Measurements from ENCODE around the gene COL24A1.
"Not testable (repeated sequence)": the region's sequence is repeated elsewhere in the genome, so short reads cannot be mapped to it uniquely, and the experiment has no call there.

Gene COL24A1

GRCh38 chr1:85865213-85865612 is 291.4 kb downstream of the COL24A1 start:
- Histone ChIP-seq H3K9me3 (ENCODE audit: low read length) (no peaks in the 10 kb centered on the region), H3K27ac (ENCODE audit: low read depth, low read length) (no peak overlapping the region), H3K36me3 (ENCODE audit: insufficient read depth, low read length) (no peaks in the 10 kb centered on the region), H3K9ac (ENCODE audit: low read length) (no peak overlapping the region), H3K4me1 (ENCODE audit: insufficient read depth, low read length) (no peaks in the 10 kb centered on the region), H3K27me3 (ENCODE audit: control insufficient read depth in 1 of 2, insufficient read depth in 2 of 2, low read length in 2 of 2) (no peaks in the 10 kb centered on the region), H3K4me3 (ENCODE audit: low read depth in 1 of 2, low read length in 2 of 2) (no peak overlapping the region)

- no peaks in the 10 kb centered on the region for H3K27me3 ChIP-seq (ENCODE audit: control insufficient read depth in 1 of 2, insufficient read depth in 2 of 2, low read length in 2 of 2)
- no peaks in the 10 kb centered on the region for H3K4me1 ChIP-seq (ENCODE audit: insufficient read depth, low read length)
- H3K27ac ChIP-seq (ENCODE audit: low read depth, low read length): no peak overlapping the region
- no peaks in the 10 kb centered on the region for H3K9me3 ChIP-seq (ENCODE audit: low read length)
- no peak overlapping the region for H3K4me3 ChIP-seq (ENCODE audit: low read depth in 1 of 2, low read length in 2 of 2)
- H3K9ac ChIP-seq (ENCODE audit: low read length): no peak overlapping the region
- H3K36me3 ChIP-seq (ENCODE audit: insufficient read depth, low read length): no peaks in the 10 kb centered on the region
Observed at GRCh38 chr1:85864727-85865126, 291.8 kb downstream of the COL24A1 start.

GRCh38 chr1:85863639-85864038 is 292.9 kb downstream of the COL24A1 start:
- H3K27me3 ChIP-seq (ENCODE audit: control insufficient read depth in 1 of 2, insufficient read depth in 2 of 2, low read length in 2 of 2); H3K27ac ChIP-seq (ENCODE audit: low read depth, low read length); H3K9me3 ChIP-seq (ENCODE audit: low read length); H3K36me3 ChIP-seq (ENCODE audit: insufficient read depth, low read length); H3K4me3 ChIP-seq (ENCODE audit: low read depth in 1 of 2, low read length in 2 of 2); H3K9ac ChIP-seq (ENCODE audit: low read length); H3K4me1 ChIP-seq (ENCODE audit: insufficient read depth, low read length): not testable (repeated sequence)

- H3K4me1 ChIP-seq (ENCODE audit: insufficient read depth, low read length): no peaks in the 10 kb centered on the region
- H3K9ac ChIP-seq (ENCODE audit: low read length): no peak overlapping the region
- H3K27ac ChIP-seq (ENCODE audit: low read depth, low read length): no peak overlapping the region
- H3K9me3 ChIP-seq (ENCODE audit: low read length): no peaks in the 10 kb centered on the region
- no peak overlapping the region for H3K4me3 ChIP-seq (ENCODE audit: low read depth in 1 of 2, low read length in 2 of 2)
- no peaks in the 10 kb centered on the region for H3K27me3 ChIP-seq (ENCODE audit: control insufficient read depth in 1 of 2, insufficient read depth in 2 of 2, low read length in 2 of 2)
- no peaks in the 10 kb centered on the region for H3K36me3 ChIP-seq (ENCODE audit: insufficient read depth, low read length)
Observed at GRCh38 chr1:85862456-85862855, 294.1 kb downstream of the COL24A1 start.

- H3K36me3 ChIP-seq (ENCODE audit: insufficient read depth, low read length): no peaks in the 10 kb centered on the region
- H3K27ac ChIP-seq (ENCODE audit: low read depth, low read length): no peak overlapping the region
- H3K9ac ChIP-seq (ENCODE audit: low read length): no peak overlapping the region
- no peaks in the 10 kb centered on the region for H3K4me1 ChIP-seq (ENCODE audit: insufficient read depth, low read length)
- H3K27me3 ChIP-seq (ENCODE audit: control insufficient read depth in 1 of 2, insufficient read depth in 2 of 2, low read length in 2 of 2): no peaks in the 10 kb centered on the region
- H3K9me3 ChIP-seq (ENCODE audit: low read length): no peaks in the 10 kb centered on the region
- no peak overlapping the region for H3K4me3 ChIP-seq (ENCODE audit: low read depth in 1 of 2, low read length in 2 of 2)
Observed at GRCh38 chr1:85857991-85858390, 298.6 kb downstream of the COL24A1 start.

GRCh38 chr1:85850238-85850637 is 306.3 kb downstream of the COL24A1 start:
- no peaks in the 10 kb centered on the region for H3K27me3 ChIP-seq (ENCODE audit: control insufficient read depth in 1 of 2, insufficient read depth in 2 of 2, low read length in 2 of 2)
- no peaks in the 10 kb centered on the region for H3K4me1 ChIP-seq (ENCODE audit: insufficient read depth, low read length)
- no peak overlapping the region for H3K9ac ChIP-seq (ENCODE audit: low read length)
- no peak overlapping the region for H3K4me3 ChIP-seq (ENCODE audit: low read depth in 1 of 2, low read length in 2 of 2)
- no peak overlapping the region for H3K27ac ChIP-seq (ENCODE audit: low read depth, low read length)
- H3K9me3 ChIP-seq (ENCODE audit: low read length): no peaks in the 10 kb centered on the region
- no peaks in the 10 kb centered on the region for H3K36me3 ChIP-seq (ENCODE audit: insufficient read depth, low read length)

GRCh38 chr1:85849660-85850059 is 306.9 kb downstream of the COL24A1 start:
- no peak overlapping the region for H3K9ac ChIP-seq (ENCODE audit: low read length)
- no peaks in the 10 kb centered on the region for H3K36me3 ChIP-seq (ENCODE audit: insufficient read depth, low read length)
- no peak overlapping the region for H3K27ac ChIP-seq (ENCODE audit: low read depth, low read length)
- H3K9me3 ChIP-seq (ENCODE audit: low read length): no peaks in the 10 kb centered on the region
- H3K4me1 ChIP-seq (ENCODE audit: insufficient read depth, low read length): no peaks in the 10 kb centered on the region
- no peak overlapping the region for H3K4me3 ChIP-seq (ENCODE audit: low read depth in 1 of 2, low read length in 2 of 2)
- no peaks in the 10 kb centered on the region for H3K27me3 ChIP-seq (ENCODE audit: control insufficient read depth in 1 of 2, insufficient read depth in 2 of 2, low read length in 2 of 2)

GRCh38 chr1:85847356-85847755 is 309.2 kb downstream of the COL24A1 start:
- H3K27ac ChIP-seq (ENCODE audit: low read depth, low read length): no peak overlapping the region
- no peaks in the 10 kb centered on the region for H3K36me3 ChIP-seq (ENCODE audit: insufficient read depth, low read length)
- H3K27me3 ChIP-seq (ENCODE audit: control insufficient read depth in 1 of 2, insufficient read depth in 2 of 2, low read length in 2 of 2): no peaks in the 10 kb centered on the region
- H3K9me3 ChIP-seq (ENCODE audit: low read length): no peaks in the 10 kb centered on the region
- no peaks in the 10 kb centered on the region for H3K4me1 ChIP-seq (ENCODE audit: insufficient read depth, low read length)
- no peak overlapping the region for H3K9ac ChIP-seq (ENCODE audit: low read length)
- H3K4me3 ChIP-seq (ENCODE audit: low read depth in 1 of 2, low read length in 2 of 2): no peak overlapping the region

- no peaks in the 10 kb centered on the region for H3K9me3 ChIP-seq (ENCODE audit: low read length)
- H3K27ac ChIP-seq (ENCODE audit: low read depth, low read length): no peak overlapping the region
- no peak overlapping the region for H3K9ac ChIP-seq (ENCODE audit: low read length)
- H3K4me1 ChIP-seq (ENCODE audit: insufficient read depth, low read length): no peaks in the 10 kb centered on the region
- no peak overlapping the region for H3K4me3 ChIP-seq (ENCODE audit: low read depth in 1 of 2, low read length in 2 of 2)
- H3K36me3 ChIP-seq (ENCODE audit: insufficient read depth, low read length): no peaks in the 10 kb centered on the region
- H3K27me3 ChIP-seq (ENCODE audit: control insufficient read depth in 1 of 2, insufficient read depth in 2 of 2, low read length in 2 of 2): no peaks in the 10 kb centered on the region
Observed at GRCh38 chr1:85846706-85847105, 309.9 kb downstream of the COL24A1 start.

GRCh38 chr1:85839459-85839858 is 317.1 kb downstream of the COL24A1 start:
- Histone ChIP-seq H3K9me3 (ENCODE audit: low read length) (no peaks in the 10 kb centered on the region), H3K4me1 (ENCODE audit: insufficient read depth, low read length) (no peaks in the 10 kb centered on the region), H3K27ac (ENCODE audit: low read depth, low read length) (no peak overlapping the region), H3K9ac (ENCODE audit: low read length) (no peak overlapping the region), H3K4me3 (ENCODE audit: low read depth in 1 of 2, low read length in 2 of 2) (no peak overlapping the region), H3K27me3 (ENCODE audit: control insufficient read depth in 1 of 2, insufficient read depth in 2 of 2, low read length in 2 of 2) (no peaks in the 10 kb centered on the region), H3K36me3 (ENCODE audit: insufficient read depth, low read length) (no peaks in the 10 kb centered on the region)

GRCh38 chr1:85838238-85838637 is 318.3 kb downstream of the COL24A1 start:
- H3K9me3 ChIP-seq (ENCODE audit: low read length): no peaks in the 10 kb centered on the region
- H3K27me3 ChIP-seq (ENCODE audit: control insufficient read depth in 1 of 2, insufficient read depth in 2 of 2, low read length in 2 of 2): no peaks in the 10 kb centered on the region
- no peaks in the 10 kb centered on the region for H3K4me1 ChIP-seq (ENCODE audit: insufficient read depth, low read length)
- no peak overlapping the region for H3K27ac ChIP-seq (ENCODE audit: low read depth, low read length)
- H3K4me3 ChIP-seq (ENCODE audit: low read depth in 1 of 2, low read length in 2 of 2): no peak overlapping the region
- H3K9ac ChIP-seq (ENCODE audit: low read length): no peak overlapping the region
- no peaks in the 10 kb centered on the region for H3K36me3 ChIP-seq (ENCODE audit: insufficient read depth, low read length)

- Histone ChIP-seq H3K36me3 (ENCODE audit: insufficient read depth, low read length) (no peaks in the 10 kb centered on the region), H3K9ac (ENCODE audit: low read length) (no peak overlapping the region)
Observed at GRCh38 chr1:85836736-85837135, 319.8 kb downstream of the COL24A1 start.

More at GRCh38 chr1:85836736-85837135, 319.8 kb downstream of the COL24A1 start:
- Histone ChIP-seq H3K4me3 (ENCODE audit: low read depth in 1 of 2, low read length in 2 of 2) (no peak overlapping the region), H3K27me3 (ENCODE audit: control insufficient read depth in 1 of 2, insufficient read depth in 2 of 2, low read length in 2 of 2) (no peaks in the 10 kb centered on the region), H3K4me1 (ENCODE audit: insufficient read depth, low read length) (no peaks in the 10 kb centered on the region), H3K9me3 (ENCODE audit: low read length) (no peaks in the 10 kb centered on the region), H3K27ac (ENCODE audit: low read depth, low read length) (no peak overlapping the region)
